ENCODE measurements around the gene AOX1.

The AOX1 gene

GRCh38 chr2:200658278-200658864 is 72.6 kb downstream of the AOX1 start:
- Histone ChIP-seq H3K27me3 (ENCODE audit: insufficient read depth, low read length) (no peaks in the 10 kb centered on the region), H3K36me3 (ENCODE audit: insufficient read depth, low read length) (peaks cover 15% of the 10 kb centered on the region; the same call in 1 of the 2 replicates)

GRCh38 chr2:200659410-200659809 is 73.6 kb downstream of the AOX1 start:
- peak overlapping the region; percentile 20 for H3K4me3 ChIP-seq (ENCODE audit: low read depth, low read length, poor library complexity, severe bottlenecking)
- no peaks in the 10 kb centered on the region for H3K79me2 ChIP-seq (ENCODE audit: insufficient read depth, low read length)
- TF ChIP-seq EZH2 (IDR thresholded peaks at IDR 0.05; ENCODE audit: borderline replicate concordance, low read length) (no peak), CTCF (IDR thresholded peaks at IDR 0.05; ENCODE audit: low read length) (no peak)
- no peaks in the 10 kb centered on the region for H3K9me2 ChIP-seq (ENCODE audit: low read depth, low read length)
- peaks cover 40% of the 10 kb centered on the region for H3K4me1 ChIP-seq (ENCODE audit: insufficient read depth, low read length, severe bottlenecking)
- H2AFZ ChIP-seq (ENCODE audit: low read length) = peak overlapping the region; percentile 50; the same call in 1 of the 2 replicates
- H3K9me3 ChIP-seq (ENCODE audit: low read length) = no peaks in the 10 kb centered on the region
- H3K27me3 ChIP-seq (ENCODE audit: insufficient read depth, low read length) = no peaks in the 10 kb centered on the region
- peak overlapping the region; percentile 49 for H3K4me2 ChIP-seq (ENCODE audit: low read length)
- H3F3A ChIP-seq (ENCODE audit: insufficient read depth, low read length) = no peaks in the 10 kb centered on the region; the same call in 1 of the 2 replicates
- H4K20me1 ChIP-seq (ENCODE audit: insufficient read depth, low read length) = no peaks in the 10 kb centered on the region
- peak overlapping the region; percentile 83 for H3K27ac ChIP-seq (ENCODE audit: low read depth, low read length, poor library complexity, severe bottlenecking)
- H3K9ac ChIP-seq (ENCODE audit: low read length) = peak overlapping the region; percentile 24
- peaks cover 23% of the 10 kb centered on the region; the same call in 1 of the 2 replicates for H3K36me3 ChIP-seq (ENCODE audit: insufficient read depth, low read length)

More at GRCh38 chr2:200658278-200658864, 72.6 kb downstream of the AOX1 start:
- H4K20me1 ChIP-seq (ENCODE audit: insufficient read depth, low read length) = no peaks in the 10 kb centered on the region
- H3K9me3 ChIP-seq (ENCODE audit: low read length) = no peaks in the 10 kb centered on the region
- H3K4me1 ChIP-seq (ENCODE audit: insufficient read depth, low read length, severe bottlenecking) = peaks cover 40% of the 10 kb centered on the region
- no peaks in the 10 kb centered on the region for H3K79me2 ChIP-seq (ENCODE audit: insufficient read depth, low read length)
- no peak overlapping the region for H2AFZ ChIP-seq (ENCODE audit: low read length)
- H3K9ac ChIP-seq (ENCODE audit: low read length) = peak overlapping the region; percentile 24
- no peak overlapping the region for H3K4me3 ChIP-seq (ENCODE audit: low read depth, low read length, poor library complexity, severe bottlenecking)
- no peaks in the 10 kb centered on the region; the same call in 1 of the 2 replicates for H3F3A ChIP-seq (ENCODE audit: insufficient read depth, low read length)
- peak overlapping the region; percentile 49 for H3K4me2 ChIP-seq (ENCODE audit: low read length)
- TF ChIP-seq EZH2 (IDR thresholded peaks at IDR 0.05; ENCODE audit: borderline replicate concordance, low read length) (no peak), CTCF (IDR thresholded peaks at IDR 0.05; ENCODE audit: low read length) (no peak)
- no peaks in the 10 kb centered on the region for H3K9me2 ChIP-seq (ENCODE audit: low read depth, low read length)
- peak overlapping the region; percentile 83 for H3K27ac ChIP-seq (ENCODE audit: low read depth, low read length, poor library complexity, severe bottlenecking)

- no peaks in the 10 kb centered on the region for H3K9me2 ChIP-seq (ENCODE audit: low read depth, low read length)
- H3F3A ChIP-seq (ENCODE audit: insufficient read depth, low read length) = no peaks in the 10 kb centered on the region; the same call in 1 of the 2 replicates
- H3K9ac ChIP-seq (ENCODE audit: low read length) = no peak overlapping the region
- H3K27ac ChIP-seq (ENCODE audit: low read depth, low read length, poor library complexity, severe bottlenecking) = no peak overlapping the region
- TF ChIP-seq EZH2 (IDR thresholded peaks at IDR 0.05; ENCODE audit: borderline replicate concordance, low read length) (no peak), CTCF (IDR thresholded peaks at IDR 0.05; ENCODE audit: low read length) (no peak)
- peaks cover 40% of the 10 kb centered on the region for H3K4me1 ChIP-seq (ENCODE audit: insufficient read depth, low read length, severe bottlenecking)
- H3K27me3 ChIP-seq (ENCODE audit: insufficient read depth, low read length) = no peaks in the 10 kb centered on the region
- peaks cover 30% of the 10 kb centered on the region for H3K36me3 ChIP-seq (ENCODE audit: insufficient read depth, low read length)
- H3K4me2 ChIP-seq (ENCODE audit: low read length) = no peak overlapping the region
- no peak overlapping the region for H3K4me3 ChIP-seq (ENCODE audit: low read depth, low read length, poor library complexity, severe bottlenecking)
- H2AFZ ChIP-seq (ENCODE audit: low read length) = no peak overlapping the region
- H3K79me2 ChIP-seq (ENCODE audit: insufficient read depth, low read length) = no peaks in the 10 kb centered on the region
- no peaks in the 10 kb centered on the region for H3K9me3 ChIP-seq (ENCODE audit: low read length)
- H4K20me1 ChIP-seq (ENCODE audit: insufficient read depth, low read length) = no peaks in the 10 kb centered on the region
Observed at GRCh38 chr2:200661477-200661876, 75.7 kb downstream of the AOX1 start.

Measured in OCI-LY1 (cell line).